Upper lobe of left lung (tissue), 4 donors: ENCODE data around the gene DAD1.

ENCODE experiments used
- CTCF ChIP-seq, 6 experiments: fragments of 450-650 bp in 4 of 6; fragments of 200-600 bp in 2 of 6; sonication (generic) in 2 of 6; IDR thresholded peaks; one replicate each; pipeline ENCODE4 v1.5.1; 2016 to 2019; ENCODE audit warnings: antibody characterized with exemption in 6 of 6
- POLR2AphosphoS5 ChIP-seq, 2 donors: sonication (generic); formaldehyde crosslinking; IDR thresholded peaks; one replicate each; pipeline ENCODE4 v1.5.1; 2017; ENCODE audit warnings: antibody characterized with exemption in 2 of 2

- TF ChIP-seq POLR2AphosphoS5 (IDR thresholded peaks at IDR 0.05) (no peak), CTCF (IDR thresholded peaks at IDR 0.05) (no peak)
Observed at GRCh38 chr14:22599349-22599748, 10.3 kb upstream of the DAD1 start.
